ACHN (cell line): ENCODE measurements around the gene ST8SIA1.
"Not testable (repeated sequence)": the region's sequence is repeated elsewhere in the genome, so short reads cannot be mapped to it uniquely, and the experiment has no call there.

ENCODE experiments used
- DNase-seq: peaks from one replicate; pipeline ENCODE4 v3.0.0-alpha.2; 2015
- in situ Hi-C: cut with HindIII; loops from 2 replicates; pipeline ENCODE4 v1.10.0; 2017; ENCODE audit warnings: low sequenced_read_pairs, low pct_ligation_motif_present, low pct_unique_long_range_greater_than_20kb

ST8SIA1 gene

GRCh38 chr12:22211128-22211527 lies 123.4 kb downstream of the ST8SIA1 start:
- DNase-seq: no peak
- in situ Hi-C loops: no loop called here

- no peak for DNase-seq
- in situ Hi-C loops: no loop called here
Observed at GRCh38 chr12:22209422-22209821, 125.1 kb downstream of the ST8SIA1 start.

- in situ Hi-C loops: no loop called here
- no peak for DNase-seq
Observed at GRCh38 chr12:22206111-22206728, 128.3 kb downstream of the ST8SIA1 start.

- no peak for DNase-seq
- in situ Hi-C loops: no loop called here
Observed at GRCh38 chr12:22204391-22204790, 130.1 kb downstream of the ST8SIA1 start.

GRCh38 chr12:22202847-22203246 lies 131.7 kb downstream of the ST8SIA1 start:
- in situ Hi-C loops: no loop called here
- no peak for DNase-seq

- in situ Hi-C loops: no loop called here
- no peak for DNase-seq
Observed at GRCh38 chr12:22201101-22201500, 133.4 kb downstream of the ST8SIA1 start.

- in situ Hi-C loops: no loop called here
- DNase-seq: no peak
Observed at GRCh38 chr12:22196236-22196635, 138.3 kb downstream of the ST8SIA1 start.

GRCh38 chr12:22190969-22191368 lies 143.5 kb downstream of the ST8SIA1 start:
- no peak for DNase-seq
- in situ Hi-C loops: no loop called here

GRCh38 chr12:22188431-22188830 lies 146.1 kb downstream of the ST8SIA1 start:
- in situ Hi-C loops: no loop called here
- DNase-seq: no peak

- in situ Hi-C loops: no loop called here
Observed at GRCh38 chr12:22180705-22181104, 153.8 kb downstream of the ST8SIA1 start.

GRCh38 chr12:22173177-22173576 lies 161.3 kb downstream of the ST8SIA1 start:
- DNase-seq: no peak
- in situ Hi-C loops: no loop called here

More at GRCh38 chr12:22180705-22181104, 153.8 kb downstream of the ST8SIA1 start:
- no peak for DNase-seq

GRCh38 chr12:22172501-22172900 lies 162.0 kb downstream of the ST8SIA1 start:
- DNase-seq: no peak
- in situ Hi-C loops: no loop called here

GRCh38 chr12:22169376-22169775 lies 165.1 kb downstream of the ST8SIA1 start:
- in situ Hi-C loops: no loop called here
- no peak for DNase-seq

- DNase-seq: no peak
- in situ Hi-C loops: no loop called here
Observed at GRCh38 chr12:22164139-22164538, 170.4 kb downstream of the ST8SIA1 start.

- no peak for DNase-seq
- in situ Hi-C loops: no loop called here
Observed at GRCh38 chr12:22163594-22163993, 170.9 kb downstream of the ST8SIA1 start.

- in situ Hi-C loops: no loop called here
- no peak for DNase-seq
Observed at GRCh38 chr12:22160396-22161003, 174.0 kb downstream of the ST8SIA1 start.

GRCh38 chr12:22149286-22149685 lies 185.2 kb downstream of the ST8SIA1 start:
- in situ Hi-C loops, DNase-seq: not testable (repeated sequence)

- in situ Hi-C loops, DNase-seq: not testable (repeated sequence)
Observed at GRCh38 chr12:22146686-22147085, 187.8 kb downstream of the ST8SIA1 start.
